ENCODE results near the gene DOK6.

DOK6 gene

GRCh38 chr18:69808399-69808798 is 407.7 kb downstream of the DOK6 start:
- no peak for TF ChIP-seq FOXP2 (optimal IDR thresholded peaks at IDR 0.05; ENCODE audit: borderline replicate concordance, extremely low read depth, extremely low read length, insufficient read depth)
- no peak for TF ChIP-seq SIN3A (IDR thresholded peaks at IDR 0.05; ENCODE audit: borderline replicate concordance, insufficient read depth, low read length)

- TF ChIP-seq REST (IDR thresholded peaks at IDR 0.05; ENCODE audit: insufficient read depth in 1 of 2, low read depth in 2 of 2, low read length in 2 of 2) (no peak), FOXP2 (optimal IDR thresholded peaks at IDR 0.05; ENCODE audit: borderline replicate concordance, extremely low read depth, extremely low read length, insufficient read depth) (no peak), POLR2AphosphoS5 (IDR thresholded peaks at IDR 0.05; ENCODE audit: low read depth, low read length) (no peak), TAF1 (IDR thresholded peaks at IDR 0.05; ENCODE audit: borderline replicate concordance, insufficient read depth, low read length) (no peak), SIN3A (IDR thresholded peaks at IDR 0.05; ENCODE audit: borderline replicate concordance, insufficient read depth, low read length) (no peak)
These were observed 412.9 kb downstream of the DOK6 start for GRCh38 chr18:69813559-69813958.

GRCh38 chr18:69814861-69815385 is 414.2 kb downstream of the DOK6 start:
- TF ChIP-seq POLR2AphosphoS5 (IDR thresholded peaks at IDR 0.05; ENCODE audit: low read depth, low read length), result no peak

- TF ChIP-seq FOXP2 (optimal IDR thresholded peaks at IDR 0.05; ENCODE audit: borderline replicate concordance, extremely low read depth, extremely low read length, insufficient read depth) (no peak), POLR2AphosphoS5 (IDR thresholded peaks at IDR 0.05; ENCODE audit: low read depth, low read length) (no peak), TAF1 (IDR thresholded peaks at IDR 0.05; ENCODE audit: borderline replicate concordance, insufficient read depth, low read length) (no peak), REST (IDR thresholded peaks at IDR 0.05; ENCODE audit: insufficient read depth in 1 of 2, low read depth in 2 of 2, low read length in 2 of 2) (no peak), SIN3A (IDR thresholded peaks at IDR 0.05; ENCODE audit: borderline replicate concordance, insufficient read depth, low read length) (no peak)
These were observed 416.8 kb downstream of the DOK6 start for GRCh38 chr18:69817335-69817940.

- TF ChIP-seq FOXP2 (optimal IDR thresholded peaks at IDR 0.05; ENCODE audit: borderline replicate concordance, extremely low read depth, extremely low read length, insufficient read depth), result no peak
- no peak for TF ChIP-seq POLR2AphosphoS5 (IDR thresholded peaks at IDR 0.05; ENCODE audit: low read depth, low read length)
- no peak for TF ChIP-seq TAF1 (IDR thresholded peaks at IDR 0.05; ENCODE audit: borderline replicate concordance, insufficient read depth, low read length)
- TF ChIP-seq REST (IDR thresholded peaks at IDR 0.05; ENCODE audit: insufficient read depth in 1 of 2, low read depth in 2 of 2, low read length in 2 of 2), result no peak
- TF ChIP-seq SIN3A (IDR thresholded peaks at IDR 0.05; ENCODE audit: borderline replicate concordance, insufficient read depth, low read length), result no peak
These were observed 418.8 kb downstream of the DOK6 start for GRCh38 chr18:69819460-69819859.

GRCh38 chr18:69820538-69820937 is 419.9 kb downstream of the DOK6 start:
- TF ChIP-seq FOXP2 (optimal IDR thresholded peaks at IDR 0.05; ENCODE audit: borderline replicate concordance, extremely low read depth, extremely low read length, insufficient read depth), result no peak
- TF ChIP-seq REST (IDR thresholded peaks at IDR 0.05; ENCODE audit: insufficient read depth in 1 of 2, low read depth in 2 of 2, low read length in 2 of 2), result no peak
- no peak for TF ChIP-seq POLR2AphosphoS5 (IDR thresholded peaks at IDR 0.05; ENCODE audit: low read depth, low read length)
- no peak for TF ChIP-seq TAF1 (IDR thresholded peaks at IDR 0.05; ENCODE audit: borderline replicate concordance, insufficient read depth, low read length)
- no peak for TF ChIP-seq SIN3A (IDR thresholded peaks at IDR 0.05; ENCODE audit: borderline replicate concordance, insufficient read depth, low read length)

All from PFSK-1 (cell line).